Measurements from ENCODE around the gene CYP2C8. TPM values are rescaled to one million over a fixed set of nuclear protein-coding genes. Genes with fewer than 3 reads are reported as not detected.
"Not testable (repeated sequence)": the region's sequence is repeated elsewhere in the genome, so short reads cannot be mapped to it uniquely, and the experiment has no call there.

CYP2C8 gene
- total and polyA plus RNA-seq, 2 donors (not counting 1 experiment from before 2014, with no cell fraction given): 0.17 TPM; not detected in 1

- H3K27me3 ChIP-seq (ENCODE audit: control insufficient read depth, insufficient read depth, low read length): no peaks in the 10 kb centered on the region
- H4K20me1 ChIP-seq (ENCODE audit: control insufficient read depth, extremely low read depth, insufficient read depth, low read length): no peaks in the 10 kb centered on the region
- DNase-seq (ENCODE audit: low read depth in 2 of 2): no peak
- H3K27ac ChIP-seq (ENCODE audit: insufficient read depth, low read length): no peak overlapping the region
- no peak overlapping the region for H3K9ac ChIP-seq (ENCODE audit: insufficient read depth, low read length)
- H3K36me3 ChIP-seq (ENCODE audit: control insufficient read depth, insufficient read depth, low read length): no peaks in the 10 kb centered on the region
- no peaks in the 10 kb centered on the region for H3K79me2 ChIP-seq (ENCODE audit: control insufficient read depth, insufficient read depth, low read length)
- H3K9me3 ChIP-seq (ENCODE audit: control insufficient read depth, insufficient read depth, low read depth, low read length): no peaks in the 10 kb centered on the region
- H3K4me3 ChIP-seq (replicated peaks in 1 of 4; ENCODE audit: control extremely low read depth in 1 of 4, insufficient read depth in 1 of 4, low read depth in 3 of 4, low read length in 4 of 4): no peak overlapping the region
- no peak overlapping the region for H2AFZ ChIP-seq (ENCODE audit: low read length)
- no peaks in the 10 kb centered on the region for H3K4me1 ChIP-seq (ENCODE audit: control insufficient read depth, extremely low read depth, insufficient read depth, low read length)
- TF ChIP-seq EZH2 (IDR thresholded peaks at IDR 0.05; ENCODE audit: low read length, missing control alignments) (no peak), CTCF (conservative IDR thresholded peaks at IDR 0.05 in 1 of 2, IDR thresholded peaks at IDR 0.05 in 1 of 2; ENCODE audit: low read depth in 1 of 2, low read length in 2 of 2) (no peak)
- no peak overlapping the region for H3K4me2 ChIP-seq (ENCODE audit: extremely low read depth, insufficient read depth, low read length)
Measured at GRCh38 chr10:95077556-95077955, 8.3 kb upstream of the CYP2C8 start.

- no peaks in the 10 kb centered on the region for H3K9me3 ChIP-seq (ENCODE audit: control insufficient read depth, insufficient read depth, low read depth, low read length)
- H3K27me3 ChIP-seq (ENCODE audit: control insufficient read depth, insufficient read depth, low read length): no peaks in the 10 kb centered on the region
- H4K20me1 ChIP-seq (ENCODE audit: control insufficient read depth, extremely low read depth, insufficient read depth, low read length): no peaks in the 10 kb centered on the region
- H3K36me3 ChIP-seq (ENCODE audit: control insufficient read depth, insufficient read depth, low read length): no peaks in the 10 kb centered on the region
- H3K4me1 ChIP-seq (ENCODE audit: control insufficient read depth, extremely low read depth, insufficient read depth, low read length): no peaks in the 10 kb centered on the region
- no peak overlapping the region for H3K9ac ChIP-seq (ENCODE audit: insufficient read depth, low read length)
- H3K27ac ChIP-seq (ENCODE audit: insufficient read depth, low read length): no peak overlapping the region
- no peak for DNase-seq (ENCODE audit: low read depth in 2 of 2)
- no peak overlapping the region for H2AFZ ChIP-seq (ENCODE audit: low read length)
- no peaks in the 10 kb centered on the region for H3K79me2 ChIP-seq (ENCODE audit: control insufficient read depth, insufficient read depth, low read length)
- H3K4me3 ChIP-seq (replicated peaks in 1 of 4; ENCODE audit: control extremely low read depth in 1 of 4, insufficient read depth in 1 of 4, low read depth in 3 of 4, low read length in 4 of 4): no peak overlapping the region
- H3K4me2 ChIP-seq (ENCODE audit: extremely low read depth, insufficient read depth, low read length): no peak overlapping the region
- TF ChIP-seq EZH2 (IDR thresholded peaks at IDR 0.05; ENCODE audit: low read length, missing control alignments) (no peak), CTCF (conservative IDR thresholded peaks at IDR 0.05 in 1 of 2, IDR thresholded peaks at IDR 0.05 in 1 of 2; ENCODE audit: low read depth in 1 of 2, low read length in 2 of 2) (no peak)
Measured at GRCh38 chr10:95071107-95071660, 1.9 kb upstream of the CYP2C8 start.

DNA sequence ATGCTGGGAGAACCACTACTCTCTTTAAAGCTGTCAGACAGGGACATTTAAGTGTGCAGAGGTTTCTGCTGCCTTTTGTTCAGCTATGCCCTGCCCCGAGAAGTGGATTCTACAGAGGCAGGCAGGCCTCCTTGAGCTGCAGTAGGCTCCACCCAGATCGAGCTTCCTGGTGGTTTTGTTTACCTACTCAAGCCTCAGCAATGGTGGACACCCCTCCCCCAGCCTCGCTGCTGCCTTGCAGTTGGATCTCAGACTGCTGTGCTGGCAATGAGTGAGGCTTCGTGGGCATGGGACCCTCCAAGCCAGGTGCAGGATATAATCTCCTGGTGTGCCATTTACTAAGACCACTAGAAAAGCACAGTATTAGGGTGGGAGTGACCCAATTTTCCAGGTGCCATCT lies 5.2 kb downstream of the CYP2C8 start:
- not testable (repeated sequence) for H3K4me1 ChIP-seq (ENCODE audit: control insufficient read depth, extremely low read depth, insufficient read depth, low read length); H3K9ac ChIP-seq (ENCODE audit: insufficient read depth, low read length); H3K4me3 ChIP-seq (replicated peaks in 1 of 4; ENCODE audit: control extremely low read depth in 1 of 4, insufficient read depth in 1 of 4, low read depth in 3 of 4, low read length in 4 of 4); H4K20me1 ChIP-seq (ENCODE audit: control insufficient read depth, extremely low read depth, insufficient read depth, low read length); H2AFZ ChIP-seq (ENCODE audit: low read length); H3K27ac ChIP-seq (ENCODE audit: insufficient read depth, low read length); H3K27me3 ChIP-seq (ENCODE audit: control insufficient read depth, insufficient read depth, low read length); H3K9me3 ChIP-seq (ENCODE audit: control insufficient read depth, insufficient read depth, low read depth, low read length); H3K79me2 ChIP-seq (ENCODE audit: control insufficient read depth, insufficient read depth, low read length); H3K4me2 ChIP-seq (ENCODE audit: extremely low read depth, insufficient read depth, low read length); H3K36me3 ChIP-seq (ENCODE audit: control insufficient read depth, insufficient read depth, low read length); DNase-seq (ENCODE audit: low read depth in 2 of 2)
